Right atrium auricular region (tissue), 2 donors: ENCODE measurements around the gene KIF1A. TPM values are rescaled to one million over a fixed set of nuclear protein-coding genes. Genes with fewer than 3 reads are reported as not detected.

Source experiments
- DNase-seq: peaks from one replicate; pipeline ENCODE4 v3.0.0-alpha.2; 2019; ENCODE audit warnings: low spot score
- H3K27ac ChIP-seq, 2 donors: fragments of 200-600 bp; sonication (generic); 1 replicate in 1 of 2; 2 replicates in 1 of 2; pipeline ENCODE4 v1.5.1; 2016 to 2019
- H3K27me3 ChIP-seq, 2 donors: fragments of 200-600 bp; sonication (generic); one replicate each; pipeline versions ENCODE4 v1.5.1 to v1.6.0; 2017 to 2019
- H3K36me3 ChIP-seq: fragments of 200-600 bp; sonication (generic); one replicate; pipeline ENCODE4 v1.5.1; 2016
- H3K4me1 ChIP-seq, 2 donors: fragments of 200-600 bp; sonication (generic); one replicate each; pipeline versions ENCODE4 v1.5.1 to v1.6.0; 2017 to 2019
- H3K4me3 ChIP-seq, 2 donors: fragments of 200-600 bp; sonication (generic); 1 replicate in 1 of 2; 2 replicates in 1 of 2; pipeline ENCODE4 v1.5.1; 2017 to 2019; ENCODE audit warnings: mild to moderate bottlenecking in 1 of 2, moderate library complexity in 1 of 2
- H3K9me3 ChIP-seq, 2 donors: fragments of 200-600 bp; sonication (generic); one replicate each; pipeline ENCODE4 v1.5.1; 2019
- CTCF ChIP-seq, 2 donors: fragments of 200-600 bp; sonication (generic); IDR thresholded peaks; one replicate each; pipeline ENCODE4 v1.5.1; 2019; ENCODE audit warnings: antibody characterized with exemption in 2 of 2
- total RNA-seq, 2 donors: library from RNA; depleted of rRNA; stranded (reverse); fragments of >200 nt; gene quantifications; one replicate each; pipeline ENCODE4 v1.1.0, GENCODE V29; 2016

Gene KIF1A
- total RNA-seq, 2 donors from 2014 or later, result 41.8 to 43.7 TPM

- DNase-seq, result no peak
- no peak for TF ChIP-seq CTCF (IDR thresholded peaks at IDR 0.05)
- Histone ChIP-seq H3K27me3 (no peaks in the 10 kb centered on the region), H3K9me3 (no peaks in the 10 kb centered on the region), H3K4me1 (no peaks in the 10 kb centered on the region), H3K36me3 (no peaks in the 10 kb centered on the region), H3K27ac (no peak overlapping the region), H3K4me3 (no peak overlapping the region)
Measured at GRCh38 chr2:240856151-240856980, 36.3 kb upstream of the KIF1A start.

GRCh38 chr2:240855670-240856069, 35.7 kb upstream of the KIF1A start:
- no peaks in the 10 kb centered on the region for H3K36me3 ChIP-seq
- no peak overlapping the region for H3K4me3 ChIP-seq
- DNase-seq, result no peak
- no peaks in the 10 kb centered on the region for H3K4me1 ChIP-seq
- H3K27me3 ChIP-seq, result no peaks in the 10 kb centered on the region
- no peaks in the 10 kb centered on the region for H3K9me3 ChIP-seq
- H3K27ac ChIP-seq, result no peak overlapping the region
- no peak for TF ChIP-seq CTCF (IDR thresholded peaks at IDR 0.05)

- Histone ChIP-seq H3K36me3 (no peaks in the 10 kb centered on the region), H3K4me1 (no peaks in the 10 kb centered on the region), H3K9me3 (no peaks in the 10 kb centered on the region), H3K4me3 (no peak overlapping the region), H3K27me3 (no peaks in the 10 kb centered on the region), H3K27ac (no peak overlapping the region)
- no peak for DNase-seq
- no peak for TF ChIP-seq CTCF (IDR thresholded peaks at IDR 0.05)
Measured at GRCh38 chr2:240852671-240853314, 32.8 kb upstream of the KIF1A start.

GRCh38 chr2:240851078-240851991, 31.3 kb upstream of the KIF1A start:
- H3K36me3 ChIP-seq, result no peaks in the 10 kb centered on the region
- DNase-seq, result peak; percentile 89
- no peaks in the 10 kb centered on the region for H3K9me3 ChIP-seq
- no peak overlapping the region for H3K4me3 ChIP-seq
- peak; percentile 92 to 96 for TF ChIP-seq CTCF (IDR thresholded peaks at IDR 0.05)
- no peak overlapping the region for H3K27ac ChIP-seq
- H3K27me3 ChIP-seq, result no peaks in the 10 kb centered on the region
- no peaks in the 10 kb centered on the region for H3K4me1 ChIP-seq

- H3K36me3 ChIP-seq, result no peaks in the 10 kb centered on the region
- no peak overlapping the region for H3K27ac ChIP-seq
- H3K27me3 ChIP-seq, result no peaks in the 10 kb centered on the region
- H3K4me3 ChIP-seq, result no peak overlapping the region
- H3K4me1 ChIP-seq, result no peaks in the 10 kb centered on the region
- DNase-seq, result no peak
- no peak for TF ChIP-seq CTCF (IDR thresholded peaks at IDR 0.05)
- no peaks in the 10 kb centered on the region for H3K9me3 ChIP-seq
Measured at GRCh38 chr2:240850756-240851077, 30.7 kb upstream of the KIF1A start.
